Esophagus muscularis mucosa (tissue), 4 donors: ENCODE data around the gene MEG3. TPM values are rescaled to one million over a fixed set of nuclear protein-coding genes. Genes with fewer than 3 reads are reported as not detected.
A peak's percentile ranks its signal among the peaks of the same experiment; 100 is the strongest.

Experiments used
- DNase-seq: peaks from one replicate; pipeline ENCODE4 v3.0.0-alpha.2; 2017; ENCODE audit errors: extremely low spot score
- H3K27ac ChIP-seq, 4 donors: fragments of 200-600 bp; sonication (generic); replicated peaks in 1 of 4; 1 replicate in 3 of 4; 2 replicates in 1 of 4; pipeline ENCODE4 v1.5.1; 2016 to 2019; ENCODE audit warnings: mild to moderate bottlenecking in 1 of 4
- H3K27me3 ChIP-seq, 4 donors: fragments of 200-600 bp; sonication (generic); one replicate each; pipeline versions ENCODE4 v1.5.1 to v1.6.0; 2016 to 2019
- H3K36me3 ChIP-seq, 4 donors: fragments of 200-600 bp; sonication (generic); one replicate each; pipeline ENCODE4 v1.5.1; 2016 to 2019
- H3K4me1 ChIP-seq, 4 donors: fragments of 200-600 bp; sonication (generic); one replicate each; pipeline ENCODE4 v1.5.1; 2016 to 2019
- H3K4me3 ChIP-seq, 4 donors: fragments of 200-600 bp; sonication (generic); 1 replicate in 2 of 4; 2 replicates in 2 of 4; pipeline ENCODE4 v1.5.1; 2016 to 2019; ENCODE audit warnings: mild to moderate bottlenecking in 4 of 4, moderate library complexity in 1 of 4
- H3K9me3 ChIP-seq, 4 donors: fragments of 200-600 bp; sonication (generic); 1 replicate in 3 of 4; 2 replicates in 1 of 4; pipeline ENCODE4 v1.5.1; 2016 to 2019
- EP300 ChIP-seq: sonication (generic); formaldehyde crosslinking; IDR thresholded peaks from one replicate; pipeline ENCODE4 v1.6.1; 2017; ENCODE audit warnings: antibody characterized with exemption
- POLR2A ChIP-seq: fragments of 450-650 bp; IDR thresholded peaks from one replicate; pipeline ENCODE4 v1.6.1; 2017; ENCODE audit warnings: antibody characterized with exemption, moderate library complexity, mild to moderate bottlenecking, low read depth
- POLR2AphosphoS5 ChIP-seq, 2 donors: sonication (generic); formaldehyde crosslinking; IDR thresholded peaks; one replicate each; pipeline ENCODE4 v1.6.1; 2017; ENCODE audit warnings: antibody characterized with exemption in 2 of 2
- WGBS: methylation state at CpG from one replicate; pipeline ENCODE4 v1.1.5; 2018; 5-methylcytosine and 5-hydroxymethylcytosine counted together
- intact Hi-C: fragments of 100-400 bp; cut with DNase I; formaldehyde crosslinking; loops from one replicate; pipeline ENCODE4 v1.15.1; 2023
- total RNA-seq, 4 donors: library from RNA; depleted of rRNA; stranded (reverse); fragments of >200 nt; gene quantifications; one replicate each; pipeline versions ENCODE4 v1.1.0 to v1.2.1, GENCODE V29; 2016
- TF ChIP-seq, protein P1 (sequence below), 3 experiments: fragments of 200-600 bp in 2 of 3; fragments of 450-650 bp in 1 of 3; sonication (generic) in 2 of 3; IDR thresholded peaks; one replicate each; pipeline ENCODE4 v1.5.1; 2017 to 2019; ENCODE audit warnings: antibody characterized with exemption in 3 of 3, mild to moderate bottlenecking in 2 of 3, moderate library complexity in 1 of 3

Gene MEG3
- total RNA-seq, 4 donors from 2014 or later: 9.4 to 53.2 (median 22.1) TPM

DNA sequence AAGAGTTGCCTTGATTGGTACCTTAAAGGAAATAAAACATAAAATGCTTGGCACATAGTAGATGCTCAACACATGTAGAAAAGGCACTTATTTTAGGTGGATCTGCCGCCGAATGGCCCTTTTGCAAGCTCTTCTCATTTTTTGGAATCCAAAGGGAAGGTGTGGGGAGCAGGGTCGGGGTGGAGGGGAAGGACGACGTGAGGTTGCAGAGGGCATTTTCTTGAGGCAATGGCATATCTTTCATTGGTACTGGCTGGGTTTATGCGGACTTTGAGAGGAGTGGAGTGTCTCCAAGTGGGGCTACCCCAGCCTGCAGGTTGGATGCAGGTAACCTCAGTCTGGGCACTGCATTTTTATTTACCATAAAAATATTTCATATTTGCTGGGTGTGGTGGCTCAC, 69.5 kb downstream of the MEG3 start:
- WGBS: 92% methylated on average over 6 of the region's 6 CpGs
- no peaks in the 10 kb centered on the region for H3K36me3 ChIP-seq
- DNase-seq: no peak
- peaks cover 3 to 23% (median 18%) of the 10 kb centered on the region in 4 donors for H3K4me1 ChIP-seq
- H3K27ac ChIP-seq: no peak overlapping the region
- H3K9me3 ChIP-seq: no peaks in the 10 kb centered on the region
- no peak overlapping the region for H3K4me3 ChIP-seq
- H3K27me3 ChIP-seq: peaks cover 0 to 65% (median 0%) of the 10 kb centered on the region in 4 donors
- intact Hi-C loops: no loop called here
- TF ChIP-seq POLR2AphosphoS5 (IDR thresholded peaks at IDR 0.05) (no peak), EP300 (no peak), POLR2A (no peak)
- TF ChIP-seq, protein P1, sequence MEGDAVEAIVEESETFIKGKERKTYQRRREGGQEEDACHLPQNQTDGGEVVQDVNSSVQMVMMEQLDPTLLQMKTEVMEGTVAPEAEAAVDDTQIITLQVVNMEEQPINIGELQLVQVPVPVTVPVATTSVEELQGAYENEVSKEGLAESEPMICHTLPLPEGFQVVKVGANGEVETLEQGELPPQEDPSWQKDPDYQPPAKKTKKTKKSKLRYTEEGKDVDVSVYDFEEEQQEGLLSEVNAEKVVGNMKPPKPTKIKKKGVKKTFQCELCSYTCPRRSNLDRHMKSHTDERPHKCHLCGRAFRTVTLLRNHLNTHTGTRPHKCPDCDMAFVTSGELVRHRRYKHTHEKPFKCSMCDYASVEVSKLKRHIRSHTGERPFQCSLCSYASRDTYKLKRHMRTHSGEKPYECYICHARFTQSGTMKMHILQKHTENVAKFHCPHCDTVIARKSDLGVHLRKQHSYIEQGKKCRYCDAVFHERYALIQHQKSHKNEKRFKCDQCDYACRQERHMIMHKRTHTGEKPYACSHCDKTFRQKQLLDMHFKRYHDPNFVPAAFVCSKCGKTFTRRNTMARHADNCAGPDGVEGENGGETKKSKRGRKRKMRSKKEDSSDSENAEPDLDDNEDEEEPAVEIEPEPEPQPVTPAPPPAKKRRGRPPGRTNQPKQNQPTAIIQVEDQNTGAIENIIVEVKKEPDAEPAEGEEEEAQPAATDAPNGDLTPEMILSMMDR (IDR thresholded peaks at IDR 0.05): no peak

DNA sequence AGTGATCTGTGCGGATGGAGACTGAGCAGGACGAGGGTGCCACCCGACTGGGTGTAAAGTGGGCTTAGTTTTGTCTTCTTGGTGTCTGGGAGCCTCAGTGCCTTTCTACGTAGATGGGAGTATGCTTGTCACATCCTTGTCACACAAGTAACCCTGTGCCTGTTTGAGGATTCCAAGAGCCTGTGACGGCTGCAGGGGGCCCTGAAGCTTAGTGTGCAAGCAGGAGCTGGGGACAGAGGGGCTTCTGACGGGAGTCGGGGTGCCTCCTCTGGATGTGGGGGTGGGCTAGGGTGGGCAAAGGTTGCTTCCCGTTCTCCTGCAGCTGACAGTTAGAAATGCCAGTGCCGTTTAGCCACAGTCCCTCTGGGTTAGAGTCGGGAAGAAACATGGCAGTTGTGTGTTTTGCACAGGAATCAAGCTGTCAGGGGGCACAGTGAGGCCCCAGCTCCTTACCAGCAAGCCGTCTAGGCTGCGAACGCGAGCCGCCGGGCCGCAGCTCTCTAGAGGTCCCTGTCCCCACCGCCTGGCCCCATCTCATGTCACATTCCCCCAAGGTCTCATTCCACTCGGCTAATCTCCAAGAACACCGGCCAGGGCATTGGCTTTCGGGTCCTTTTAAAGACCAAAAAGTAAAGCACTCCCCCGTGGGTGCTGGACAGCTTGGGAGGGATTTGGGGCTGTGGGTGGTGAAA, 70.6 kb downstream of the MEG3 start:
- Histone ChIP-seq H3K4me3 (no peak overlapping the region), H3K4me1 (peaks cover 3 to 31% (median 22%) of the 10 kb centered on the region in 4 donors), H3K27me3 (peaks cover 0 to 70% (median 0%) of the 10 kb centered on the region in 4 donors), H3K27ac (no peak overlapping the region), H3K36me3 (no peaks in the 10 kb centered on the region), H3K9me3 (peaks cover 0 to under 1% (median 0%) of the 10 kb centered on the region in 4 donors)
- no peak for DNase-seq
- WGBS: 82% methylated on average over 17 of the region's 22 CpGs
- TF ChIP-seq POLR2A (no peak), EP300 (no peak), POLR2AphosphoS5 (IDR thresholded peaks at IDR 0.05) (no peak)
- TF ChIP-seq, protein P1 (IDR thresholded peaks at IDR 0.05): no peak
- intact Hi-C loops: no loop called here

DNA sequence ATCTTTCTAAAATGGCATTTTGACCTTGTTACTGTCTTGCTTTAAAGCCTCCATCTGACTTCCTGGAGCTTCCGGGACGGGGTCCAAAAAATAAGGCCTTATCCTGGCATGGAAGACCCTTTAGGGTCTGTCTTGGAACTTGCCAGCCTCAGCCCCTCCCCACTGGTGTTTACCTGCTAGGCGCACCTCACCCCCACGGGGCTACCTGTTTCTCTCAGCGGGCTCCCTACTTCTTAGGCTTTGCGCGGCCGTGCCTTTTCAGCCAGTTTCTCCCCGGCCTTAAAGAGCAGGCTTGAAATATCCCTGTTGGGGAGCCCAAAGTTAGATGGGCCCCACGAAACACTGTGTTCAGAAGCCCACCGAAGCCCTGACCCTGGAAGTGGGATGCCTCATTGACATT, 72.5 kb downstream of the MEG3 start:
- 69% methylated on average over 11 of the region's 11 CpGs for WGBS
- Histone ChIP-seq H3K4me1 (peaks cover 3 to 31% (median 22%) of the 10 kb centered on the region in 4 donors), H3K36me3 (no peaks in the 10 kb centered on the region), H3K27me3 (peaks cover 0 to 76% (median 0%) of the 10 kb centered on the region in 4 donors), H3K27ac (no peak overlapping the region), H3K9me3 (peaks cover 0 to 5% (median 0%) of the 10 kb centered on the region in 4 donors), H3K4me3 (no peak overlapping the region)
- no peak for DNase-seq
- intact Hi-C loops: no loop called here
- TF ChIP-seq POLR2AphosphoS5 (IDR thresholded peaks at IDR 0.05): no peak
- no peak for TF ChIP-seq EP300
- TF ChIP-seq, protein P1 (IDR thresholded peaks at IDR 0.05): no peak
- no peak for TF ChIP-seq POLR2A

DNA sequence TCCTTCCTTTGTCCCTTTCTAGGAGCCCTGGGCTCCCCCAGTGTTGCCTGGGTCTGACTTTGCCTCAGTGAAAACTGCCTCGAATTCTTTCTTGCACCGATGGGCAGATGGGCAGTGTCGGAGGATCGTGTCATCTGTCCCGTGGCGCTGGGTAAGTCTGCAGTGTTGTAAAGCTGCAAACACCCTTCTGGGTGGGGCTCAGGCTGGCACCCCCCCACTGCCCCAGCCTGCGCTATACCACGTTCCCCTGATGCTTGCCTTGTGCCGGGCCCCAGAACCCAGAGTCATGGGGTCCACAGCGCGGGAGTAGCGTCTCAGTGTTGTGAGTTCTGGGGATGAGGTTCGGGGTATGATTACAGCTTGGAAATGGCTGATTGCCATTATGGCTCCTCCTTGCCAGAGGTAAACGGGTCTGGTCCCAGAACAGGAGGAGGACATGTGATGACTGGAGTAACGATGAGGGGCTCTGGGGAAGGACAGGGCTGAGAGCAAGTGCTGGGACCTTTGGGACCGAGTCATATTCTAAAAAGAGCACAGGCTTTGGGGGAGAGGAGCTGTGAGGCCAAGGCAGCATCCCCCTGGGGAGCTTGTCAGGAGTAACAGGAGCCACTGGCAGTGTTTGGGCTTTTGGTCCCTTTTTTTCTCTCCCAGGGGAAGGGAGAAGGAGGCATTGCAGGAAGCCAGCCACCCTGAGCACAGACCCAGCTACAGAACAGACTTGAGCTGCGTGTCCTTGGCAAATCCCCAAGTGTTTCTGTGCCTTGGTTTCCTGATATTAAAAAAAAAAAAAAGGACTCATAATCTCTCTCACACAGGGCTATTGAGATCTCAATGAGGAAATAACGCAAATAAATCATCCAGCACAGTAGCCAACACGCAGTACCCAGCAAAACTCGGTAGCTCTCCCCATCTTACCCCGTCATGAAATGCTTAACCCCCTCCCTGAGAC, 73.3 kb downstream of the MEG3 start:
- Histone ChIP-seq H3K9me3 (peaks cover 0 to 5% (median 0%) of the 10 kb centered on the region in 4 donors), H3K36me3 (no peaks in the 10 kb centered on the region), H3K27me3 (peaks cover 0 to 83% (median 0%) of the 10 kb centered on the region in 4 donors), H3K4me1 (peaks cover 3 to 33% (median 24%) of the 10 kb centered on the region in 4 donors), H3K4me3 (no peak overlapping the region), H3K27ac (no peak overlapping the region)
- 65% methylated on average over 21 of the region's 21 CpGs for WGBS
- intact Hi-C loops: no loop called here
- DNase-seq: peak; percentile 60
- TF ChIP-seq, protein P1 (IDR thresholded peaks at IDR 0.05): no peak
- TF ChIP-seq POLR2AphosphoS5 (IDR thresholded peaks at IDR 0.05) (no peak), EP300 (no peak), POLR2A (no peak)
